ENCODE measurements around the gene AASDHPPT.
"Not testable (repeated sequence)": the region's sequence is repeated elsewhere in the genome, so short reads cannot be mapped to it uniquely, and the experiment has no call there.

The AASDHPPT gene

DNA sequence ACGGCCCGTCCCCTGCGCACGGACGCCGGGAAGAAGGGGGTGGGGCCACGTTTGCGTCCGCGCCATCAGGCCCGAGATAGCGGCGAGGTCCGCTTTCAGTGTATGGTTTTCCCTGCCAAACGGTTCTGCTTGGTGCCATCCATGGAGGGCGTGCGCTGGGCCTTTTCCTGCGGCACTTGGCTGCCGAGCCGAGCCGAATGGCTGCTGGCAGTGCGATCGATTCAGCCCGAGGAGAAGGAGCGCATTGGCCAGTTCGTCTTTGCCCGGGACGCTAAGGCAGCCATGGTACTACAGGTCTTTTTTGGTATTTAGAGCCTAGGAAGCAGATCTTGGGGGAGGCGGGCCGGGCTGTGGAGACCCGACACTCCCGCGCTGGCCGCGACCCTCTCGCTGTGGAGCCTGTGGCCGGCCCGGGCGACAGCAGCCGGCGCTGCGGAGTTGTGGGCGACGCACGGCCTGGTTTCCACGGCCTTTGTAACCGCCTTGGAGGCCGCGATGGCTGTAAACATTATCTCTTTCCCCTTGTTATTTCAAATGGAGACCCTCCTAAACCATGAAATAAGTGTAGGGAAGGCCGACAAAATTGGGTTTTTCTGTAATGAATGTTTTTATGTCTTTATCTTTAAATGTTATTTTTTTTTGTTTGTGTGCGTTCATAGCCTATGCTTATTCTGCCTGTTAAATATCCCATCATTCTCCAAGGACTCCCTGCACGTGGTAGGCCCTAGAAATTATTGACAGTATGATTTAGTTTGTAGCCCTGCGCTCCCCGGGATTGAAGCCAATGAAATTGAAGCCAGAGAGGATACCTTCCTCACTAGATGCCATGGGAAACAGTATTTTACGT lies at the start of gene AASDHPPT:
Gene AASDHPPT, plus strand, starts transcription at position 54 of the 847 bp plus-strand sequence. Its CDS starts 49 bp downstream, at position 103.
- DNase-seq: peak; percentile 63

DNA sequence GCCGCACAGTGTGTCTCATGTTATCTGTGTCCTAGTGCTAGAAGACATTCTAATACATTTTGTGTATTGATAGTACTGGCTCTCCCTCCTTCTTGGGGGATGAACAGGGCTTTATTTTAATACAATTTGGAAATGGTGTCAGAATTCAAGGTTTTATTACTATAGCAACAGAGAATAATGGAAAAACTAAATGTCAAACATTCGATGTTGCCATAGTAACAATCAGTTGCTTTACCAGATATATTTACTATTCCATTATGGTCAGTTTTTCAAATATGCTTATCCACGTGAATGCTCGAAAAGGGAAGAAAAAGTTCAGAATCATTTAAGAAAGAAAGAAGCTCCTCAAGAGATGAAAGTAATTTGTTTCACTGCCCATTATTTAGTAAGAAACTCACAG lies 46.9 kb upstream of the AASDHPPT start:
- DNase-seq: no peak

DNA sequence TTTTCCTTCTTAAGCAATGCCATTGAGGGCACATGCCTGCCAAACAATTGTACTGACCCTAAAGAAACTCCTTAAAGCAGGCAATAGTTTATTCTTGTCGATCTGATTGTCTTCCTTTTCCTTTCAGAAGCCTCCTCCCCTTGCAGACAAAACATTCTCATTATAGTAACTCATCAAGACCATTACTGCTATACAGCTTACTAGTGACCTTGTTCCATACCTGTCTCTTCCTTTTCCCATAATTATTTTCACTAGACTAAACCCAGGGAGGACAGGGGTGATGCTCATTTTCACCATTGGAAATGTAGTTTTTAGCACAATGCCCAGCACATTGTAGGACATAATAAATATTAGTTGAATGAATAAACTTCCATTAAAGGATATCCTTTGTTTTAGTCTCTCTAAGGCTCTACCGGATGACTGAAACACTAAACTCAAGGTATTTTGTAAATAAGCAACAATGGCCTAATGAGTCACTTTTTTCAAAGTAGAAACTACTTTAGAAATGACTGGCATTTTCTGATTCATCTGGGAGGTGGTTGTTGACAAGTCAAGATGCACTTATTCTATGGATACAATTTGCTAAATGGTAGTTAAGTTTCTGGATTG lies 46.2 kb upstream of the AASDHPPT start:
- no peak for DNase-seq

- no peak for DNase-seq
These were observed 45.5 kb upstream of the AASDHPPT start for GRCh38 chr11:106031936-106032335.

- DNase-seq: no peak
These were observed 44.6 kb upstream of the AASDHPPT start for GRCh38 chr11:106032861-106033260.

DNA sequence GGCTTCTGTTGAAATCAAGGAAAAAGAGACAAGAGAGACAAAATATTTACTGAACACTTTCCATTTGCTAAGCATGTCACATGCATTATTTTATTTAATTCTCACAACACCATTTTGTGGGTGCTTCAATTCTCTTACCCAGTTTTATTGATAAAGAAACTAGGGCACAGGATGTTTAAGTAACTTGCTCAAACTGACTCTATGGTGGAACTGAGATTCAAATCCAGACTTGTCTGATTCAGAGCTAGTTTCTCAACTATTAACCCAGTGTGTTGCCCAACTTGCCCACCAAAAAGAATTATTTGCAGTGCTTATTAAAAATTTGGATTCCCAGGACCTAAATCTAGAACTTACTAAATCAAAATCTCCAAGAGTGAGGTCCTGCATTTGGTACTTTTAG lies 33.9 kb upstream of the AASDHPPT start:
- DNase-seq: no peak

GRCh38 chr11:106047631-106048030 lies 29.8 kb upstream of the AASDHPPT start:
- DNase-seq: no peak

DNA sequence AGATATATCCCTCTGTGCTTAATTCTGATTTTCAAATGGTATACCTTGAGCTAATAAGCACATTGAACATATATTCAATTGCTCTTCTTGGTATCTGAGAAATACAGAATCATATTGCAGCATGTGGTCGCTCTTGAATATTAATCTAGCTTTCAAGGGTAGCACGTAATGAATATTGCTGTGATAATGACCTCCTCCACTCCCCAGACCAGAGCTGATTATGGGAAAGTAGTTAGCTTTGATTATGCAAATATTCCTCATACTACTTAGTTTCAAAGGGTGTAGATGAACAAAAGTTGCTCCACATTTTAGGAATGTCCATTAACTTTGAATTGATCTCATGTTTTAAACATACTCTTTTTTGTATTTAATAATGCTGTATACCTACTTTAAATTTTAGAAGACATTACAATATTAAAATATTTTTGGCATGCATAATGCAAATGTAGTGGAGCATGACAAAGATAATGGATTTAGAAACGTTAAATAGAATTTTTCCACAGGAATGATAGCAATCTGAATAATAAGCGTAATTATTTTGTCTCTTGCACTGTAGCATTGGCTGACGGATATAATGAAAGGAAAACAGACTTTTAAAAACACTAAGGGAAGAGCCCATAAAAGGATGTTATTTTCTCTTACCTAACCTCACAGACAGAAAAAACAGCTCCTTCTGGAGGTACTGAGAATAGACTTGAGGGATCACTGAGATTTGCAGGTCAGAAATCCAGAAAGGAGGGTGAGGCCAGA lies 27.6 kb upstream of the AASDHPPT start:
- DNase-seq: no peak

- DNase-seq: no peak
These were observed 26.4 kb upstream of the AASDHPPT start for GRCh38 chr11:106051103-106051502.

DNA sequence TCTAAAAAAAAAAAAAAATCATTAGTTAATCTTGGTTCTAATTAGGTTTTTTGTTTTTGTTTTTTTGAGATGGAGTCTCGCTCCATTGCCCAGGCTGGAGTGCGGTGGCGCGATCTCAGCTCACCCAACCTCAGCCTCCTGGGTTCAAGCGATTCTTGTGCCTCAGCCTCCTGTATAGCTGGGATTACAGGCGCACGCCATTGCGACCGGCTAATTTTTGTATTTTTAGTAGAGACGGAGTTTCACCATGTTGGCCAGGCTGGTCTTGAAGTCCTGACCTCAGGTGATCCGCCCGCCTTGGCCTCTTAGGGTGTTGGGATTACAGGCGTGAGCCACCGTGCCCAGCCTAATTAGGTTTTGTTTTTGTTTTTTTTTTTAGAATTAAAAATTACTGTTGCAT lies 19.1 kb upstream of the AASDHPPT start:
- not testable (repeated sequence) for DNase-seq

DNA sequence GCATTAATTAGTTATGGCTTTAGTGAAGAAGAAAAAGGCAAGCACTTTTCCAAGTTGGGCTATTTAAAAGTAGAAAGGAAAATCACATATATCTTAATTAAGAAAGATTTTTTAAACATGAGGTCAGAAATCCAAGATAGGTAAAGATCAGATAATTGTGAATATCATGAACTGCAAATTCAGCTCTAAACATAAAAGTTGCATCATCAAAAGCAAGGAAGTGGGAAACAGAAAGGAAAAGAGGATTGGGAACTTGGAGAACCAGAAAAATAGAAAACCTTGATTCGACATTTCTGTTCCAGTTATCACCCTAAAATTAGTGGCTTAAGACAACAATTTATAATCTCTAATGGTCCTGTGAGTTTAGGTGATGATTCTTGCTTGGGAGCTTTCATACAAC lies 17.8 kb upstream of the AASDHPPT start:
- no peak for DNase-seq

- no peak for DNase-seq
These were observed 16.1 kb upstream of the AASDHPPT start for GRCh38 chr11:106061249-106061784.

DNA sequence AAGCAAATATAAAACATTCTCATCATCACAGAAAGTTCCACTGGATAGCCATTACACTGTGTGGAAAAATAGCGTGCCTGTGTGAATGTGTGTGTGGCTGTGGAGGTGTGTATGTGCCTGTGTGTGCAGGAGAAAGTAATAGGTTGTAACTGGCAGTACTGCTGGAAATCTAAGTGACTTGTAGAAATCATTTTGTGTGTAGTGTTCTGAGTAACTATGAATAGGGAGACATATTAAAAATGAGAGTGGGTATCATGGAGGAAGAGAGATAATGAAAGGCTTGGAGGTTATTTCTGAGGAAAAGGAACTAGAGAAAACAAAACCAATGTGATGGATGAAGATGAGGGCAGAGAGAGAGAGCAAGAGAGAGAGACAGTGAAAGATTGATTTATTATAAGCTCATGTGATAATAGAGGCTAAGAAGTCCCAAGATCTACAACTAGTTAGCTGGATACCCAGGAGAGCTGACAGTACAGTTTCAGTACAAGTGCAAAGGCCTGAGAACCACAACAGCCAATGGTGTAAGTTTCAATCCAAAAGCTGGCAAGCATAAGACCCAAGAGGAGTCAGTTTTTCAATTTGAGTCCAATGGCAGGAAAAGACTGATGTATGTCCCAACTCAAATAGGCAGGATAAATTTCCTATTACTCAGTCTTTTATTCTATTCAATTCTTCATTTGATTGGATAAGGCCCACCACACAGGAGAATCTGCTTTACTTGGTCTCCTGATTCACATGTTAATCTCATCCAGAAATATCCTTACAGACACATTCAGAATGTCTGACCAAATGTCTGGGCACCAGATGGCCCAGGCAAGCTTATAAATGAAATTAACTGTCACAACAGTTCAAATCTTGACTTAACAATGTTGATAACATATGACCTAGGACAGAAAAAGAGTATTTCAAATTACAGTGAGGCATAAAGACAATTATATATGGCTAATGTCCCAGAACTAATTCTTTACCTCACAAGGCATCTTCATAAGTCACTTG lies 15.2 kb upstream of the AASDHPPT start:
- DNase-seq: no peak

- DNase-seq: no peak
These were observed 14.5 kb upstream of the AASDHPPT start for GRCh38 chr11:106063009-106063408.

GRCh38 chr11:106070606-106071005 lies 6.9 kb upstream of the AASDHPPT start:
- no peak for DNase-seq

- no peak for DNase-seq
These were observed 4.7 kb upstream of the AASDHPPT start for GRCh38 chr11:106072804-106073203.

- peak; percentile 25 for DNase-seq
These were observed 1.1 kb upstream of the AASDHPPT start for GRCh38 chr11:106076171-106076918.

- DNase-seq: peak; percentile 99
These were observed 398 bp upstream of the AASDHPPT start, which contains the start of gene KBTBD3 for GRCh38 chr11:106076919-106077608. KBTBD3 (minus strand) TSS chr11:106077347; CDS start chr11:106059097, 18,250 bp downstream.

DNA sequence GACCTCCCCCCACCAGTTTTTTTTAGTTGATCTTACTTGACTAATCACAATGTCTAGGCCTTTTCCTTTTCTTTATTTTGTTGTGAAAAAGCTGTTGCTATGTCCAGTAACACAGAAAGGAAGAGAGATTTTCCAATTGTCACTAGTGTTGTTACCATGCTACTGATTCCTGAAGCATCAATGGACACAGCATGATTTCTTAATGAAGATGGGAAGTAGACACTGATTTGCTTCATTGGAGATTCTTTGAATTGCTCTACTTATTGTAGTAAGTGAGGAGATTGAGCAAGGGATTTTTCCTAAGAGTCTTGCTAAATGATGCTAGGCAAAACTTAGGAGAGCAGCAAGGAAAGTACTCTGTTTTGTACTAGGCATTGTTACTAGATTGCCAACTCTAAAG lies 4.6 kb downstream of the AASDHPPT start:
- no peak for DNase-seq

GRCh38 chr11:106086135-106086534 lies 8.7 kb downstream of the AASDHPPT start:
- DNase-seq: no peak

GRCh38 chr11:106086850-106087249 lies 9.4 kb downstream of the AASDHPPT start:
- no peak for DNase-seq

Measured in hematopoietic multipotent progenitor cell treated with erythropoietin and hydrocortisone succinate and interleukin-3 and kit ligand, for 6 days (in vitro differentiated cells).